Urothelium cell line (cell line): Measurements from ENCODE around the gene ATXN2L.

Experiments
- DNase-seq: peaks from one replicate; pipeline ENCODE4 v3.0.0; 2011; ENCODE audit warnings: low spot score, mixed read lengths
- FAIRE-seq: peaks from 2 replicates; lab custom pipeline; 2011; peaks lifted over from hg19 to GRCh38; lab: Jason Lieb, UNC

Gene ATXN2L

GRCh38 chr16:28883221-28883996, 60.6 kb downstream of the ATXN2L start:
- no peak for DNase-seq
- no peak for FAIRE-seq

- FAIRE-seq (no peak), DNase-seq (no peak)
Observed at GRCh38 chr16:28884045-28884444, 61.2 kb downstream of the ATXN2L start.
